Ovary (tissue), 3 donors: ENCODE results near the gene DOCK4.

Experiments
- CTCF ChIP-seq, 3 donors: fragments of 450-650 bp in 2 of 3; fragments of 200-600 bp in 1 of 3; IDR thresholded peaks; one replicate each; pipeline versions ENCODE4 v1.5.1 to v1.8.0; 2016 to 2022; ENCODE audit warnings: antibody characterized with exemption in 3 of 3, mild to moderate bottlenecking in 1 of 3
- POLR2A ChIP-seq: fragments of 450-650 bp; IDR thresholded peaks from one replicate; pipeline ENCODE4 v1.6.1; 2017; ENCODE audit warnings: antibody characterized with exemption, mild to moderate bottlenecking, moderate library complexity
- donor health status: DM: no; HTN: no; CAD: no.

GRCh38 chr7:112132051-112132694, 74.0 kb downstream of the DOCK4 start:
- TF ChIP-seq CTCF (IDR thresholded peaks at IDR 0.05) (no peak), POLR2A (no peak)
